Measurements from ENCODE around the gene IFT43.
"Not testable (repeated sequence)": the region's sequence is repeated elsewhere in the genome, so short reads cannot be mapped to it uniquely, and the experiment has no call there.

IFT43 gene

DNA sequence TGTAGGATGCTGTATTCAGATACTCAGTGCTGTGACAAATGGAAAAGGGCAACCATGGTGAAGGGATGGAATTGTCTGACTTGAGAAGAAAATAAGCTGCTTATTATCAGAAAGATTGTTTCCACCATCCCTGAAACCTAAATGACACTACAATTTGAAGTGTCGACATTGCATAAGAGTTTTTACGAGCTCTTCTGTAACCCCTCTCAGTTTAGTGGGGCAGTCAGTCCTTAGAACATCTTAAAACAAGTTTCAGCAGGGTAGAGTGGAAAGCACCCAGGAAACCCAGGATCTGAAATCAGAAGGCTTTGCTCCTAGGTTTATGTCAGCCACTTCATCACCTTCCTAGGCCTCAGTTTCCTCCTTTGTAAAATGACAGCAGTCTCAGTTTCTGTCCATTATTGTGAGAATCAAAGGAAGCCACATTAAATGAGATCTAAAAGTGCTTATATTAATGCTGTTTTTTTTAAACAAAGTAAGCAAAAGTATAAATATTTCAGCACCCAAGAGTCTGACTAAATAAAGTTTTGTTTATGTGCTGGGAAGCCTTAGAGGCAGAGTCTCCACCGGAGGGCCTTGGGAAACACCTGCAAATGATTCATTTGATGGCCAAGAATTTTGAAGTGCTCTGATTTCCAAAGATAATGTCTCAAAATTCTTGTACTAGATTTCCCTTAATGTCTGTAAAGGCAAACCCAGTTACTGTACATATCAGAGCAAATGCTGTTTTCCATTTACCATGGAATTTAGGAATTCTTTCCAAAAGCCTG, 1.8 kb downstream of the IFT43 start:
- H3K36me3 ChIP-seq (ENCODE audit: insufficient read depth, low read length): no peaks in the 10 kb centered on the region
- H3K9ac ChIP-seq (ENCODE audit: low read depth, low read length): no peak overlapping the region
- H3K4me1 ChIP-seq (ENCODE audit: insufficient read depth, low read length): peaks cover 10% of the 10 kb centered on the region; the same call in 1 of the 2 replicates
- H3K9me3 ChIP-seq (ENCODE audit: control insufficient read depth, insufficient read depth, low read length): no peaks in the 10 kb centered on the region

DNA sequence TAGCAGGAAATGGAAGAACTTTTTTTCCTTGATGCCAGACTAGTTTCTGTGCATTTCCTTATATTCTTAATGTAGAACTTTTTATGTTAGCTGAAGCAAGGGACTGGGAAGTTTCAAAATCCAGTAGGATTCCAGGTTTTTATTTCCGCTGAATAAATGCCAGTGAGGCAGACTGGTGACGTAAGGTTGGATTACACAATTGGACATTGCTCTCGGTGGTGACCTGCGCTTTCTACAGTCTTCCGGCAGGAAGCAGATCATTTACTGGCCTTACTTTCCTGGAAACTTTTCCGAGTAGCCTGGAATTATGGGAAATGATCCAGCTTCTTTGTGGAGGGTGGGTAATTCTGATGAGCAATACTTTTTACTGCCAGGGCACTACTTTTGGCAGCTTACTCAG, 3.6 kb downstream of the IFT43 start:
- H3K36me3 ChIP-seq (ENCODE audit: insufficient read depth, low read length): peaks cover 3% of the 10 kb centered on the region; the same call in 1 of the 2 replicates
- H3K9ac ChIP-seq (ENCODE audit: low read depth, low read length): no peak overlapping the region
- H3K9me3 ChIP-seq (ENCODE audit: control insufficient read depth, insufficient read depth, low read length): no peaks in the 10 kb centered on the region
- H3K4me1 ChIP-seq (ENCODE audit: insufficient read depth, low read length): peaks cover 5% of the 10 kb centered on the region; the same call in 1 of the 2 replicates

DNA sequence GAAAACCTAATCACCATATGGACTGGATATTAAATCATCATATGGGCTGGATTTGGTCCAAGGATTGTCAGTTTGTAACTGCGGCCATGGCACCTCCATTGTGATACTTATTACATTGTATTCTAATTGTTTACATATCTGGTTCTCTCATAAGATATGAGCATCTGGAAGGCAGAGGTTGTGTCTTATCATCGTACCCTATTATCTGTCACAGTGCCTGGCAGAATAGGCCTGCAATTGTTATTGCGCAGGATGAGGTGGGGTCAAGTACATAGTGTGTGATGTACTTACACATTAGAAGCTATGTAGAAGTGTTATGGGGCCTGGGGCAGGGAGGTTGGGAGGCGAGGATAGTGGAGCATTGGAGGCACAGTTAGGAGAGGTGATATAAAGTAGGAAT, 4.7 kb downstream of the IFT43 start:
- H3K36me3 ChIP-seq (ENCODE audit: insufficient read depth, low read length): peaks cover 3% of the 10 kb centered on the region; the same call in 1 of the 2 replicates
- peaks cover 5% of the 10 kb centered on the region; the same call in 1 of the 2 replicates for H3K4me1 ChIP-seq (ENCODE audit: insufficient read depth, low read length)
- H3K9me3 ChIP-seq (ENCODE audit: control insufficient read depth, insufficient read depth, low read length): no peaks in the 10 kb centered on the region
- H3K9ac ChIP-seq (ENCODE audit: low read depth, low read length): no peak overlapping the region

DNA sequence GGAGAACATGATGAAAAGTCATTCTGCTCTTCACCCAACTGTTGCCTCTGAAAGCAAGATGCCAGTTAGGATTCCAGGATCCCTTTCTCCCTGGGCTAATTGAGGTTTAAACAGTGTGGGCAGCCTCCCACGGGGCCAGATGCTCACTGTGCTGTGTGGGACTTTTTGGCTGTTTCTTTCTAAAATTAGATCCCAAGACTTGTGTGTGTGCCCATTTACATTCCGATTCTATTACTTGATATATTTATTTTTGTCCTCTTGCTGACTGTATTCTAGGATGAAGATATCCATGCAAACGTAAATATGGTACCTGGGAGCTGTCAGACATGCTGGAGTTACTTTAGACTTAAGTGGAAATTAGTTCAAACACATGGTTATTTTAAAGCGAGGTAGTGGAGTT, 6.2 kb downstream of the IFT43 start:
- Histone ChIP-seq H3K36me3 (ENCODE audit: insufficient read depth, low read length) (peaks cover 3% of the 10 kb centered on the region; the same call in 1 of the 2 replicates), H3K9me3 (ENCODE audit: control insufficient read depth, insufficient read depth, low read length) (no peaks in the 10 kb centered on the region), H3K9ac (ENCODE audit: low read depth, low read length) (no peak overlapping the region), H3K4me1 (ENCODE audit: insufficient read depth, low read length) (peaks cover under 1% of the 10 kb centered on the region; the same call in 1 of the 2 replicates)

GRCh38 chr14:75993567-75994041, 8.0 kb downstream of the IFT43 start:
- H3K4me1 ChIP-seq (ENCODE audit: insufficient read depth, low read length): no peaks in the 10 kb centered on the region
- H3K36me3 ChIP-seq (ENCODE audit: insufficient read depth, low read length): peaks cover 3% of the 10 kb centered on the region; the same call in 1 of the 2 replicates
- no peaks in the 10 kb centered on the region for H3K9me3 ChIP-seq (ENCODE audit: control insufficient read depth, insufficient read depth, low read length)
- no peak overlapping the region for H3K9ac ChIP-seq (ENCODE audit: low read depth, low read length)

GRCh38 chr14:75995372-75996041, 9.9 kb downstream of the IFT43 start:
- peaks cover 3% of the 10 kb centered on the region; the same call in 1 of the 2 replicates for H3K36me3 ChIP-seq (ENCODE audit: insufficient read depth, low read length)
- H3K4me1 ChIP-seq (ENCODE audit: insufficient read depth, low read length): no peaks in the 10 kb centered on the region
- no peaks in the 10 kb centered on the region for H3K9me3 ChIP-seq (ENCODE audit: control insufficient read depth, insufficient read depth, low read length)
- no peak overlapping the region for H3K9ac ChIP-seq (ENCODE audit: low read depth, low read length)

- no peaks in the 10 kb centered on the region for H3K4me1 ChIP-seq (ENCODE audit: insufficient read depth, low read length)
- H3K36me3 ChIP-seq (ENCODE audit: insufficient read depth, low read length): peaks cover 3% of the 10 kb centered on the region; the same call in 1 of the 2 replicates
- no peaks in the 10 kb centered on the region for H3K9me3 ChIP-seq (ENCODE audit: control insufficient read depth, insufficient read depth, low read length)
- no peak overlapping the region for H3K9ac ChIP-seq (ENCODE audit: low read depth, low read length)
Observed at GRCh38 chr14:75996488-75996887, 10.9 kb downstream of the IFT43 start.

DNA sequence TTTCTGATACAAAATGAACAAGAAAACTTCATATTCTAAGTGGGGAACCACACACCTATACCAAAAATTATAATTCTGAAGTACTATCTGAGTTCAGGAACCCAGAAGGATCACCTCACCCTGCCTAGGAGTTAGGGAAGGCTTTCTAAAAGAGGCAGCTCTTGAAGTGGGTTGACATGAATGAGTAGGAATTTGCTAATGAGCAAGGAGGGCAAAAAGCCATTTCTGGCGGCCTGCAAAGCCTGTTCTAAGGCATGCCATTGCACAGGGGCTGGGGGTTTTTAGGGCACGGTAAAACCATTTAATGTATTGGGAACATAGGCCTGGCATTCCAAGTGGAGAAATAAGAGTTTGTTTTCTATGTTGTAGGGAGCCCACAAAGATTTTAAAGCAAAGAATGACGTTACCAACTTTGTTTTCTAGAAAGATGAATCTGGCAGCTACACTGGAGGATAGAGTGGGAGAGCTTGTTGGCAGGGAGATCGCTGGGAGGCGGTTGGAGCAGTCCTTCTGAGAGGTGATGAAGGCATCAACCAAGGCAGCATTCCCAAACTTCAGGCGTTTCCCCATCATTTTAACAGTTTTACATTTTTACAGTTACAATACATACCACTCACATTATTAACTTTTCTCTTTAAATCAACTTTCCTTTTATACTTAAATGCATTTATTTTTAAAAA, 14.1 kb downstream of the IFT43 start:
- H3K4me1 ChIP-seq (ENCODE audit: insufficient read depth, low read length): no peaks in the 10 kb centered on the region
- no peaks in the 10 kb centered on the region; the same call in 1 of the 2 replicates for H3K36me3 ChIP-seq (ENCODE audit: insufficient read depth, low read length)
- no peaks in the 10 kb centered on the region for H3K9me3 ChIP-seq (ENCODE audit: control insufficient read depth, insufficient read depth, low read length)
- H3K9ac ChIP-seq (ENCODE audit: low read depth, low read length): no peak overlapping the region

DNA sequence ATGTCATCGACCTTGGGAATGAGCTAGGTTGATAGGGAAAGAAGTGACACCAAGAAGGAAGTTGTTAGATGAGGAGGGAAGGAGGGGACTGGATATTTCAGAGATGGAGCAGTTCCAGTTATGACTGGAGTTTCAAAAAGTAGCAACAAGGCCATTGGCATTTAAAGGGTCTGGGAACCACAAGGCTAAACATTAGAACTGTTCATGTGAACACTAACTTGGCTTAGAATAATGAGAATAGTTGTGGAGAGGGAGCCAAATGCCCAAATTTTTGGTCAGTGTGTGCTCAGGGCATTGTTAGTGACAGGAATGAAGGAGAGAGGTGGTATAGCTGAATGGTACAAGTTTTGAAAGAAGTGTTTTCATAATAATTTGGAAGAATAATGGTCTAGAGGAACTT, 16.8 kb downstream of the IFT43 start:
- peaks cover 5% of the 10 kb centered on the region; the same call in 1 of the 2 replicates for H3K36me3 ChIP-seq (ENCODE audit: insufficient read depth, low read length)
- H3K9me3 ChIP-seq (ENCODE audit: control insufficient read depth, insufficient read depth, low read length): no peaks in the 10 kb centered on the region
- no peaks in the 10 kb centered on the region for H3K4me1 ChIP-seq (ENCODE audit: insufficient read depth, low read length)
- no peak overlapping the region for H3K9ac ChIP-seq (ENCODE audit: low read depth, low read length)

- Histone ChIP-seq H3K36me3 (ENCODE audit: insufficient read depth, low read length) (0 out of 2 replicates have a peak, but pooled peaks cover 13% of the 10 kb centered on the region), H3K4me1 (ENCODE audit: insufficient read depth, low read length) (no peaks in the 10 kb centered on the region), H3K9ac (ENCODE audit: low read depth, low read length) (no peak overlapping the region), H3K9me3 (ENCODE audit: control insufficient read depth, insufficient read depth, low read length) (no peaks in the 10 kb centered on the region)
Observed at GRCh38 chr14:76006253-76006652, 20.7 kb downstream of the IFT43 start.

GRCh38 chr14:76007379-76007778, 21.8 kb downstream of the IFT43 start:
- 0 out of 2 replicates have a peak, but pooled peaks cover 13% of the 10 kb centered on the region for H3K36me3 ChIP-seq (ENCODE audit: insufficient read depth, low read length)
- no peak overlapping the region for H3K9ac ChIP-seq (ENCODE audit: low read depth, low read length)

GRCh38 chr14:76007852-76008251, 22.3 kb downstream of the IFT43 start:
- Histone ChIP-seq H3K9ac (ENCODE audit: low read depth, low read length) (no peak overlapping the region), H3K4me1 (ENCODE audit: insufficient read depth, low read length) (peaks cover 9% of the 10 kb centered on the region; the same call in 1 of the 2 replicates), H3K36me3 (ENCODE audit: insufficient read depth, low read length) (0 out of 2 replicates have a peak, but pooled peaks cover 13% of the 10 kb centered on the region), H3K9me3 (ENCODE audit: control insufficient read depth, insufficient read depth, low read length) (no peaks in the 10 kb centered on the region)

More at GRCh38 chr14:76007379-76007778, 21.8 kb downstream of the IFT43 start:
- no peaks in the 10 kb centered on the region for H3K9me3 ChIP-seq (ENCODE audit: control insufficient read depth, insufficient read depth, low read length)
- peaks cover 8% of the 10 kb centered on the region; the same call in 1 of the 2 replicates for H3K4me1 ChIP-seq (ENCODE audit: insufficient read depth, low read length)

- H3K4me1 ChIP-seq (ENCODE audit: insufficient read depth, low read length); H3K9ac ChIP-seq (ENCODE audit: low read depth, low read length); H3K9me3 ChIP-seq (ENCODE audit: control insufficient read depth, insufficient read depth, low read length): not testable (repeated sequence)
- H3K36me3 ChIP-seq (ENCODE audit: insufficient read depth, low read length): peaks cover 19% of the 10 kb centered on the region; the same call in 1 of the 2 replicates
Observed at GRCh38 chr14:76009627-76010026, 24.1 kb downstream of the IFT43 start.

DNA sequence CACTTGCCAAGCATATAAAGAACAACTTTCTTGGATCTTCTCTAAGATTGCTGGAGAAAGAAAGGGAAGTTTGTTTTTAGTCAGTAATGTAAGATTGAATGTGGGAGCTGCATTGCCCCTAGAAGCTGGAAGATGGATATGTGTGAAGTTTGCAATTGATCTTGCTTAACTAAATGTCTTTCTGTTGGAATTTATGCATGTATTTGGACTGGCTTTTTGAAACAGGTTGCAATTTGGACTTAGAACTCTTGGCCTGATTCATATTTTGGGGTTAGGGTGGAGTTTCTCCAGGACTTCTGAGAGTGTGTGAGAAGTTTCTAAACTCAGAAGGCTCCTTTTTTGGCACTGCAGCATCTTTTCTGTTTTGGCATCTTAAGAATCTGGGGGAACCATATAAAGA, 26.4 kb downstream of the IFT43 start:
- Histone ChIP-seq H3K9me3 (ENCODE audit: control insufficient read depth, insufficient read depth, low read length) (no peaks in the 10 kb centered on the region), H3K4me1 (ENCODE audit: insufficient read depth, low read length) (peaks cover 9% of the 10 kb centered on the region; the same call in 1 of the 2 replicates), H3K36me3 (ENCODE audit: insufficient read depth, low read length) (peaks cover 14% of the 10 kb centered on the region; the same call in 1 of the 2 replicates), H3K9ac (ENCODE audit: low read depth, low read length) (no peak overlapping the region)
